Neural progenitor cell (in vitro differentiated cells): ENCODE measurements around the gene SLC16A6.
"Not testable (repeated sequence)": the region's sequence is repeated elsewhere in the genome, so short reads cannot be mapped to it uniquely, and the experiment has no call there.

Experiments used
- EZH2 ChIP-seq: fragments of 200-600 bp; sonication (generic); IDR thresholded peaks from 2 replicates; pipeline ENCODE4 v1.6.1; 2017; ENCODE audit warnings: antibody characterized with exemption, mild to moderate bottlenecking, moderate library complexity
- TF ChIP-seq, protein P1 (sequence below): fragments of 200-600 bp; sonication (generic); IDR thresholded peaks from 2 replicates; pipeline ENCODE4 v1.5.1; 2017; ENCODE audit warnings: antibody characterized with exemption, mild to moderate bottlenecking

DNA sequence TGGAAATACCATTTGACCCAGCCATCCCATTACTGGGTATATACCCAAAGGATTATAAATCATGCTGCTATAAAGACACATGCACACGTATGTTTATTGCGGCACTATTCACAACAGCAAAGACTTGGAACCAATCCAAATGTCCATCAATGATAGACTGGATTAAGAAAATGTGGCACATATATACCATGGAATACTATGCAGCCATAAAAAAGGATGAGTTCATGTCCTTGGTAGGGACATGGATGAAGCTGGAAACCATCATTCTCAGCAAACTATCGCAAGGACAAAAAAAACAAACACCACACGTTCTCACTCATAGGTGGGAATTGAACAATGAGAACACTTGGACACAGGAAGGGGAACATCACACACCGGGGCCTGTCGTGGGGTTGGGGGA lies 9.0 kb downstream of the SLC16A6 start:
- TF ChIP-seq, protein P1, sequence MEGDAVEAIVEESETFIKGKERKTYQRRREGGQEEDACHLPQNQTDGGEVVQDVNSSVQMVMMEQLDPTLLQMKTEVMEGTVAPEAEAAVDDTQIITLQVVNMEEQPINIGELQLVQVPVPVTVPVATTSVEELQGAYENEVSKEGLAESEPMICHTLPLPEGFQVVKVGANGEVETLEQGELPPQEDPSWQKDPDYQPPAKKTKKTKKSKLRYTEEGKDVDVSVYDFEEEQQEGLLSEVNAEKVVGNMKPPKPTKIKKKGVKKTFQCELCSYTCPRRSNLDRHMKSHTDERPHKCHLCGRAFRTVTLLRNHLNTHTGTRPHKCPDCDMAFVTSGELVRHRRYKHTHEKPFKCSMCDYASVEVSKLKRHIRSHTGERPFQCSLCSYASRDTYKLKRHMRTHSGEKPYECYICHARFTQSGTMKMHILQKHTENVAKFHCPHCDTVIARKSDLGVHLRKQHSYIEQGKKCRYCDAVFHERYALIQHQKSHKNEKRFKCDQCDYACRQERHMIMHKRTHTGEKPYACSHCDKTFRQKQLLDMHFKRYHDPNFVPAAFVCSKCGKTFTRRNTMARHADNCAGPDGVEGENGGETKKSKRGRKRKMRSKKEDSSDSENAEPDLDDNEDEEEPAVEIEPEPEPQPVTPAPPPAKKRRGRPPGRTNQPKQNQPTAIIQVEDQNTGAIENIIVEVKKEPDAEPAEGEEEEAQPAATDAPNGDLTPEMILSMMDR = not testable (repeated sequence)
- not testable (repeated sequence) for TF ChIP-seq EZH2
